HepG2 (cell line): ENCODE data around the gene TEX19. TPM values are rescaled to one million over a fixed set of nuclear protein-coding genes. Genes with fewer than 3 reads are reported as not detected.
A peak's percentile ranks its signal among the peaks of the same experiment; 100 is the strongest.

Experiments used
- AHR ChIP-seq: IDR thresholded peaks from 2 replicates; pipeline ENCODE4 v1.6.1; 2018; ENCODE audit warnings: missing genetic modification reagents, missing compliant biosample characterization
- ETV5 ChIP-seq: IDR thresholded peaks from 2 replicates; pipeline ENCODE4 v1.6.1; 2018; ENCODE audit warnings: missing biosample characterization, missing genetic modification reagents, inconsistent platforms, borderline replicate concordance
- GABPB1 ChIP-seq: IDR thresholded peaks from 2 replicates; pipeline ENCODE4 v1.6.1; 2016; ENCODE audit warnings: mild to moderate bottlenecking, missing genetic modification reagents, moderate library complexity, missing compliant biosample characterization
- HMG20B ChIP-seq: conservative IDR thresholded peaks from 2 replicates; pipeline ENCODE4 v1.6.1; 2016; ENCODE audit warnings: missing genetic modification reagents, missing compliant biosample characterization
- HOXA5 ChIP-seq: sonication (generic); formaldehyde crosslinking; IDR thresholded peaks from 2 replicates; pipeline ENCODE4 v1.4.0; 2020; ENCODE audit warnings: missing genetic modification reagents
- IKZF5 ChIP-seq: IDR thresholded peaks from 2 replicates; pipeline ENCODE4 v1.6.1; 2018; ENCODE audit warnings: missing genetic modification reagents, mild to moderate bottlenecking, missing compliant biosample characterization
- KLF16 ChIP-seq, 2 experiments: sonication (generic) in 1 of 2; formaldehyde crosslinking in 1 of 2; IDR thresholded peaks; 2 replicates each; pipeline versions ENCODE4 v1.6.1 to v1.8.0; 2016 to 2023; ENCODE audit warnings: missing genetic modification reagents in 2 of 2, missing compliant biosample characterization in 1 of 2
- KMT2B ChIP-seq: IDR thresholded peaks from 2 replicates; pipeline ENCODE4 v1.6.1; 2016; ENCODE audit warnings: missing genetic modification reagents, missing compliant biosample characterization
- LBX2 ChIP-seq: sonication (generic); formaldehyde crosslinking; IDR thresholded peaks from 2 replicates; pipeline ENCODE4 v1.5.0; 2020; ENCODE audit warnings: missing genetic modification reagents, mild to moderate bottlenecking, borderline replicate concordance
- MEF2D ChIP-seq: sonication (generic); formaldehyde crosslinking; IDR thresholded peaks from 2 replicates; pipeline ENCODE4 v1.5.1; 2020; ENCODE audit warnings: mild to moderate bottlenecking, missing genetic modification reagents
- NFE2 ChIP-seq: sonication (generic); formaldehyde crosslinking; IDR thresholded peaks from 2 replicates; pipeline ENCODE4 v1.4.0; 2020; ENCODE audit warnings: missing genetic modification reagents
- RBAK ChIP-seq: sonication (generic); formaldehyde crosslinking; IDR thresholded peaks from 2 replicates; pipeline ENCODE4 v1.5.1; 2020; ENCODE audit warnings: mild to moderate bottlenecking, missing genetic modification reagents
- RBM39 ChIP-seq: fragments of 200-400 bp; formaldehyde crosslinking; IDR thresholded peaks from one replicate; pipeline ENCODE4 v1.6.1; 2018; ENCODE audit warnings: antibody characterized with exemption, mild to moderate bottlenecking, low read depth, low read length; ENCODE audit not compliant: poor library complexity, severe bottlenecking
- SAP130 ChIP-seq: IDR thresholded peaks from 2 replicates; pipeline ENCODE4 v1.6.1; 2016; ENCODE audit warnings: low read depth
- SOX13 ChIP-seq, 3 experiments: fragments of 450-650 bp in 1 of 3; sonication (generic) in 1 of 3; formaldehyde crosslinking in 1 of 3; IDR thresholded peaks in 2 of 3; conservative IDR thresholded peaks in 1 of 3; 2 replicates each; pipeline versions ENCODE4 v1.5.0 to v1.6.1; 2016 to 2020; ENCODE audit warnings: antibody characterized with exemption in 1 of 3, mild to moderate bottlenecking in 1 of 3, missing compliant biosample characterization in 1 of 3, missing genetic modification reagents in 1 of 3, moderate library complexity in 1 of 3
- TOPORS ChIP-seq: sonication (generic); formaldehyde crosslinking; IDR thresholded peaks from 2 replicates; pipeline ENCODE4 v1.8.0; 2023; ENCODE audit warnings: mild to moderate bottlenecking, missing genetic modification reagents
- ZNF143 ChIP-seq: sonication (generic); formaldehyde crosslinking; IDR thresholded peaks from 2 replicates; pipeline ENCODE4 v1.4.0; 2020; ENCODE audit warnings: missing genetic modification reagents
- ZNF562 ChIP-seq: sonication (generic); formaldehyde crosslinking; IDR thresholded peaks from 2 replicates; pipeline ENCODE4 v1.8.0; 2022; ENCODE audit warnings: missing genetic modification reagents, borderline replicate concordance
- ZNF580 ChIP-seq: IDR thresholded peaks from 2 replicates; pipeline ENCODE4 v1.6.1; 2016; ENCODE audit warnings: low read depth, borderline replicate concordance
- polyA plus RNA-seq, 8 experiments: library from polyadenylated mRNA; depleted of rRNA in 3 of 8; stranded (reverse) in 7 of 8; unstranded in 1 of 8; fragments of >200 nt; fragmentation: Illumina TruSeq in 4 of 8; extraction: Trizol in 4 of 8; gene quantifications; 2 replicates each; pipeline versions ENCODE4 v1.2.1 to v1.2.3, GENCODE V29; 2011 to 2016; ENCODE audit warnings: low read depth in 4 of 8, missing spikeins in 1 of 8, mixed read lengths in 1 of 8; ENCODE audit not compliant: insufficient read depth in 1 of 8
- total RNA-seq, 5 experiments: library from RNA; depleted of rRNA; stranded (reverse); fragments of >200 nt; fragmentation: Illumina TruSeq; extraction: Trizol; gene quantifications; 2 replicates each; pipeline ENCODE4 v1.2.3, GENCODE V29; 2016; ENCODE audit warnings: low read depth in 1 of 5
- TF ChIP-seq, protein P1 (sequence below): sonication (generic); formaldehyde crosslinking; IDR thresholded peaks from 2 replicates; pipeline ENCODE4 v1.4.0; 2020; ENCODE audit warnings: missing genetic modification reagents
- TF ChIP-seq, protein P2 (sequence below): sonication (generic); formaldehyde crosslinking; IDR thresholded peaks from 2 replicates; pipeline ENCODE4 v1.4.0; 2020; ENCODE audit warnings: missing genetic modification reagents

The TEX19 gene
- total and polyA plus RNA-seq, 2 of the 13 experiments (the other 11 are each of a cell fraction or from before 2014, with no cell fraction given) = 1.3 to 6.0 TPM

DNA sequence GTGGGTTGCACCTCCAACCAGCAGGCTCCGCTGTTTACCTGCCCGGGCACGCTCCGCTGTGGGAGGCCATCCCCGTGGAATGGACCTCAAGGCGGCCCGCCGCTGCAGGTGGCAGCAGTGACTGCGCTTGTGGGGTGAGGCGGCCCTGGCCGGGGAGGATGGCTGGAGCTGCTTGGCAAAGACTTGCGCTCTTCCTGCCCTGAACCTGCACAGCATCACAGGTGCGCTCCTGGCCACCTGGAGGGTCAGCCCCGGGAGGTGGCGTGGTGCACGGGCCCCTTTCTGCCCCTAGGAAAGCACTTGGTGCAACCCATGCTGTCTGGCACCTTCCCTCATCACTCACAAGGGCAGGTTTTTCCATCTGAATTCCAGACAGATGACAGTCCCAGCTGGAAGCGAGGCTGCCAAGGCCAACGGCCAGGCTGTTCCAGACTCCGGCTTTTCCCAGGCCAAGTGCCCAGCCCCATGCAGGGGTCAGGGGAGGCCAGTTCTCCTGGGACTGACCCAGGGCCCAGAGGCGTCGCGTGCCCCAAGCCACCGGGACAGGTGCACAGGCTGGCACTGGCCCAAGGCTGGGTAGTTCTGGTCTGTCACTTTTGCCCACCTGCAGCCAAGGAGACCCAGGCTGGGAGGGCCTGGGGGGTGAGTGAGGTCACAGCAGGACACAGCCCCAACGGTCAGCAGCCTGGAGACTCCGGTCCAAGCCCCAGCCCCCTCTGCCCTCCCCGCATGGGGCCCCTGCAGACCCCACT, 25.9 kb downstream of the TEX19 start (continued):
- no peak for TF ChIP-seq NFE2 (CRISPR knock-in tag)
- TF ChIP-seq GABPB1 = peak; percentile 59; the same call in 1 of the 2 replicates
- peak; percentile 74 for TF ChIP-seq RBM39
- TF ChIP-seq, protein P1, sequence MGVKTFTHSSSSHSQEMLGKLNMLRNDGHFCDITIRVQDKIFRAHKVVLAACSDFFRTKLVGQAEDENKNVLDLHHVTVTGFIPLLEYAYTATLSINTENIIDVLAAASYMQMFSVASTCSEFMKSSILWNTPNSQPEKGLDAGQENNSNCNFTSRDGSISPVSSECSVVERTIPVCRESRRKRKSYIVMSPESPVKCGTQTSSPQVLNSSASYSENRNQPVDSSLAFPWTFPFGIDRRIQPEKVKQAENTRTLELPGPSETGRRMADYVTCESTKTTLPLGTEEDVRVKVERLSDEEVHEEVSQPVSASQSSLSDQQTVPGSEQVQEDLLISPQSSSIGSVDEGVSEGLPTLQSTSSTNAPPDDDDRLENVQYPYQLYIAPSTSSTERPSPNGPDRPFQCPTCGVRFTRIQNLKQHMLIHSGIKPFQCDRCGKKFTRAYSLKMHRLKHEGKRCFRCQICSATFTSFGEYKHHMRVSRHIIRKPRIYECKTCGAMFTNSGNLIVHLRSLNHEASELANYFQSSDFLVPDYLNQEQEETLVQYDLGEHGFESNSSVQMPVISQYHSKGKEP (CRISPR knock-in tag) = peak; percentile 26; the same call in 1 of the 2 replicates
- no peak for TF ChIP-seq ZNF143
- TF ChIP-seq SOX13 (IDR thresholded peaks at IDR 0.05) = no peak
- TF ChIP-seq SOX13 (CRISPR knock-in tag; conservative IDR thresholded peaks at IDR 0.05 in 1 of 2, IDR thresholded peaks at IDR 0.05 in 1 of 2) = peak in 1 of 2 experiments; percentile 55; a peak in 2 of 4 replicates
- TF ChIP-seq ZNF562 (CRISPR knock-in tag) = no peak
- peak; percentile 62; the same call in 1 of the 2 replicates for TF ChIP-seq ZNF580 (CRISPR knock-in tag)
- TF ChIP-seq KMT2B (CRISPR knock-in tag) = 0 out of 2 replicates have a peak, but pooled peaks have one; percentile 23
- TF ChIP-seq LBX2 (CRISPR knock-in tag) = no peak
- no peak for TF ChIP-seq HMG20B (CRISPR knock-in tag)
- TF ChIP-seq SAP130 (CRISPR knock-in tag) = peak; percentile 93
- 0 out of 2 replicates have a peak, but pooled peaks have one; percentile 42 for TF ChIP-seq ETV5 (CRISPR knock-in tag)
- TF ChIP-seq MEF2D = no peak
- peak; percentile 8; the same call in 1 of the 2 replicates for TF ChIP-seq HOXA5 (CRISPR knock-in tag)
- TF ChIP-seq TOPORS (CRISPR knock-in tag) = peak; percentile 31; the same call in 1 of the 2 replicates
- peak; percentile 47; the same call in 1 of the 2 replicates for TF ChIP-seq IKZF5
- TF ChIP-seq AHR (CRISPR knock-in tag) = no peak
- TF ChIP-seq KLF16 (CRISPR knock-in tag; IDR thresholded peaks at IDR 0.05) = 0 out of 4 replicates have a peak, but pooled peaks of 1 of the 2 experiments have one; percentile 31
- TF ChIP-seq, protein P2, sequence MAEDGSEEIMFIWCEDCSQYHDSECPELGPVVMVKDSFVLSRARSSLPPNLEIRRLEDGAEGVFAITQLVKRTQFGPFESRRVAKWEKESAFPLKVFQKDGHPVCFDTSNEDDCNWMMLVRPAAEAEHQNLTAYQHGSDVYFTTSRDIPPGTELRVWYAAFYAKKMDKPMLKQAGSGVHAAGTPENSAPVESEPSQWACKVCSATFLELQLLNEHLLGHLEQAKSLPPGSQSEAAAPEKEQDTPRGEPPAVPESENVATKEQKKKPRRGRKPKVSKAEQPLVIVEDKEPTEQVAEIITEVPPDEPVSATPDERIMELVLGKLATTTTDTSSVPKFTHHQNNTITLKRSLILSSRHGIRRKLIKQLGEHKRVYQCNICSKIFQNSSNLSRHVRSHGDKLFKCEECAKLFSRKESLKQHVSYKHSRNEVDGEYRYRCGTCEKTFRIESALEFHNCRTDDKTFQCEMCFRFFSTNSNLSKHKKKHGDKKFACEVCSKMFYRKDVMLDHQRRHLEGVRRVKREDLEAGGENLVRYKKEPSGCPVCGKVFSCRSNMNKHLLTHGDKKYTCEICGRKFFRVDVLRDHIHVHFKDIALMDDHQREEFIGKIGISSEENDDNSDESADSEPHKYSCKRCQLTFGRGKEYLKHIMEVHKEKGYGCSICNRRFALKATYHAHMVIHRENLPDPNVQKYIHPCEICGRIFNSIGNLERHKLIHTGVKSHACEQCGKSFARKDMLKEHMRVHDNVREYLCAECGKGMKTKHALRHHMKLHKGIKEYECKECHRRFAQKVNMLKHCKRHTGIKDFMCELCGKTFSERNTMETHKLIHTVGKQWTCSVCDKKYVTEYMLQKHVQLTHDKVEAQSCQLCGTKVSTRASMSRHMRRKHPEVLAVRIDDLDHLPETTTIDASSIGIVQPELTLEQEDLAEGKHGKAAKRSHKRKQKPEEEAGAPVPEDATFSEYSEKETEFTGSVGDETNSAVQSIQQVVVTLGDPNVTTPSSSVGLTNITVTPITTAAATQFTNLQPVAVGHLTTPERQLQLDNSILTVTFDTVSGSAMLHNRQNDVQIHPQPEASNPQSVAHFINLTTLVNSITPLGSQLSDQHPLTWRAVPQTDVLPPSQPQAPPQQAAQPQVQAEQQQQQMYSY = 0 out of 2 replicates have a peak, but pooled peaks have one; percentile 13
- TF ChIP-seq RBAK (CRISPR knock-in tag) = no peak
